NB4 (cell line): ENCODE results near the gene GALNT10.

ENCODE experiments used
- DNase-seq: peaks from one replicate; pipeline ENCODE4 v3.0.0; 2010; ENCODE audit warnings: low read depth
- H3K4me3 ChIP-seq: one replicate; pipeline ENCODE4 v1.5.1; 2011; ENCODE audit warnings: mild to moderate bottlenecking, low read depth, low read length, moderate library complexity
- CTCF ChIP-seq: IDR thresholded peaks from one replicate; pipeline ENCODE4 v1.5.1; 2012; ENCODE audit warnings: low read depth, low read length
- MAX ChIP-seq: IDR thresholded peaks from 2 replicates; pipeline ENCODE4 v1.6.1; 2011; ENCODE audit warnings: low read depth, low read length
- MYC ChIP-seq: IDR thresholded peaks from 2 replicates; pipeline ENCODE4 v1.6.1; 2011; ENCODE audit warnings: low read depth, low read length
- POLR2A ChIP-seq: IDR thresholded peaks from 2 replicates; pipeline ENCODE4 v1.6.1; 2011; ENCODE audit warnings: mild to moderate bottlenecking; ENCODE audit not compliant: insufficient read length; ENCODE audit errors: extremely low read depth

The GALNT10 gene

GRCh38 chr5:154461531-154461930 lies 271.0 kb downstream of the GALNT10 start:
- TF ChIP-seq MAX = no peak
- no peak for TF ChIP-seq CTCF
- DNase-seq = peak; percentile 36
- no peak overlapping the region for H3K4me3 ChIP-seq

GRCh38 chr5:154464438-154464837 lies 273.9 kb downstream of the GALNT10 start:
- DNase-seq = no peak

GRCh38 chr5:154465169-154465568 lies 274.6 kb downstream of the GALNT10 start:
- peak; percentile 81 for DNase-seq
- TF ChIP-seq MAX (0 out of 2 replicates have a peak, but pooled peaks have one; percentile 14), MYC (no peak), CTCF (no peak)
- no peak overlapping the region for H3K4me3 ChIP-seq

More at GRCh38 chr5:154464438-154464837, 273.9 kb downstream of the GALNT10 start:
- TF ChIP-seq MAX = no peak
- no peak for TF ChIP-seq POLR2A
- TF ChIP-seq MYC = no peak
- no peak for TF ChIP-seq CTCF
- H3K4me3 ChIP-seq = no peak overlapping the region

- H3K4me3 ChIP-seq = no peak overlapping the region
- DNase-seq = no peak
- TF ChIP-seq CTCF (no peak), POLR2A (no peak), MAX (no peak), MYC (no peak)
These were observed 275.6 kb downstream of the GALNT10 start for GRCh38 chr5:154466147-154466546.

DNA sequence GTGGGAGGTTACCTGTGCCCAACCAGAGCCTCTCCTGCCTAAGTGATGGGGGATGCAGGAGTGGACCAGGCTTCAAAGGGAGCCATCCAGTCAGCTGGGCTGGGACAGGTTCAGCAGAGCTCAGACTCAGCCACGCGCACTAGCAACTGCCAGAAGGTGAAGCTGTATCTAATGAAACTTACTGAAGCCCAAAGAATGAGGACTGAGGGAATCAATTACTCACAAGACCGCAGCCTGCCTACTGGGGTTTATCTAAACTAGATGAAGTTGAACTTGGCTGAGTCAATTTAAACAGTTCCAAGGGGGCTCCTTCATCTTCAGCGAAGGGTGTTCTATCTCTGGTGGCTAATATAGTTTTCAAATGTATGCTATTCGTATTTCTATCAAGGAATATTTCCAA lies 276.1 kb downstream of the GALNT10 start:
- no peak for DNase-seq
- H3K4me3 ChIP-seq = no peak overlapping the region
- TF ChIP-seq MYC (no peak), POLR2A (no peak)

DNA sequence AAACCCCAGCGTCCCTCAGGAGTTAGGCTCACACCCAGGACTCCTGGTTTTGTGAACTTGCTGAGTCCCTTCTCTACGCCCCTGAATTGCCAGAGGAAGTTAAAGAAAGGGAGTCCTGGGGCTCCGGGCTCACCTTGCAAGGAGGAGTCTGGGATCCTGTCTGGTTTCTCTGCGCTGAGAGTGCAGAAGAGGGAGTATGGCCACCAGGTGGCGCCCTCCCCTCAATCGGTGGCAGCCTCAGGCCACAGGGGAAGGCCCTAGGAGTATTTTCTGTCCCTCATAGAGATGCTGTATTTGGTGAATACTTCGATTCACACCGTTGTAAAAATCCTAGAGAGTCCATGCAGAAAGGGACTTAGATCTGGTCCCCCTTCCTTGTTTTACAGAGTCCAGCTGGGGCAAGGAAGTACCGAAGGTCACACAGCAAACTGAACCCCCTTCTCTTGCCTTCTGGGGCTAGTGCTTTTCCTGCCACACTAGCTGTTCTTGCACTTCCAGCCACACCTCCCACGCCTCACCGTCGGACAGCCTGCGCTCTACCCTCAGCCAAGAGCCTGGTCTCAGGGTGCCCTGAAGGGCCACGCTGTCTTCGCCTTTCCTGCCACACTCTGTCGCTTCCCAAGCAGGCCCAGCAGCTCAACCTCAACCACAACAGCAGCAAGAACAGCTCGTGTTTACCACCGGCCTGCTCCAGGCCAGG lies 277.3 kb downstream of the GALNT10 start:
- no peak overlapping the region for H3K4me3 ChIP-seq
- TF ChIP-seq CTCF (peak; percentile 77), POLR2A (no peak), MYC (no peak), MAX (no peak)
- peak; percentile 72 for DNase-seq
